ENCODE measurements around the gene BIRC2.

BIRC2 gene

GRCh38 chr11:102399189-102399588, 52.2 kb downstream of the BIRC2 start:
- no peak for DNase-seq (ENCODE audit: low read depth in 2 of 2, low spot score in 1 of 2)

GRCh38 chr11:102400603-102401002, 53.6 kb downstream of the BIRC2 start:
- no peak for DNase-seq (ENCODE audit: low read depth in 2 of 2, low spot score in 1 of 2)

- DNase-seq (ENCODE audit: low read depth in 2 of 2, low spot score in 1 of 2) = no peak
These were observed 54.9 kb downstream of the BIRC2 start for GRCh38 chr11:102401905-102402304.

DNA sequence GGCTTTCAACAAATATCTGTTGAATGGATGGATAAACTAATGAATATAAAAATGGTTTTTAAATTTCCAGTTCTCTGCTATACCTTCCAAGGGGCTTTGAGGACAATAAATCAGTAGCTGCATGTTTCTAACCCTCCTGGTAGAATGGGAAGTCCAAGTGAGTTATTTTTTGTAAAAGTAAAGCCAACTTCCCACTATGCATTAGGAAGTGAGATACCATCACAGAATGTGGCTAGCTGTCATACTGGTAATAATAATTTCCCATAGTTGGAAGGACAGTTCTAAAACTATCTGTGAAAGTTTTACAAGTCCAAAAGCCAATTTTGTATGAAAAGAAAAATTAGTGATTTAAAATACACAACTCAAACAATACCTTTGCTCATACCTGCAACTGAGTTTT, 55.5 kb downstream of the BIRC2 start:
- no peak for DNase-seq (ENCODE audit: low read depth in 2 of 2, low spot score in 1 of 2)

- DNase-seq (ENCODE audit: low read depth in 2 of 2, low spot score in 1 of 2) = no peak
These were observed 58.5 kb downstream of the BIRC2 start for GRCh38 chr11:102405501-102405900.

DNA sequence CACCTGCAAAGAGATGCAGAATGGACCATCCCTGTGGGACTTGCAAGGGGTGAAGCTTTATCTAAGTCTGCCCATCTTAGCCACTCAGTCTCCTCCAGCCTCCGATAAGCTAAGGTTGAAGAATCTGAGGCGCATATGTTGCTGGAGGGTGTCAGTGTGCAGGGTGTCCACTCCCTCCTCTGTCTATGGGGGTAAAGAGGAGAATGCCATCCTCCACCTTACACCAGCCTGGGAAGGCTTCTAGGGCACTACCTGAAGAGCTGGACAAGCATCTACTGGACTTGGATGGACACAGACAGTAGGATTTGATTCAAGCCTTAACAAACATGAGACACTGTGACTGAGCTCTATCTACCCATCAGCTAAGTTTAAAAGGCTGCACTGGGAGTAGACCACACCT, 59.1 kb downstream of the BIRC2 start:
- no peak for DNase-seq (ENCODE audit: low read depth in 2 of 2, low spot score in 1 of 2)

GRCh38 chr11:102407901-102408300, 60.9 kb downstream of the BIRC2 start:
- DNase-seq (ENCODE audit: low read depth in 2 of 2, low spot score in 1 of 2) = no peak

DNA sequence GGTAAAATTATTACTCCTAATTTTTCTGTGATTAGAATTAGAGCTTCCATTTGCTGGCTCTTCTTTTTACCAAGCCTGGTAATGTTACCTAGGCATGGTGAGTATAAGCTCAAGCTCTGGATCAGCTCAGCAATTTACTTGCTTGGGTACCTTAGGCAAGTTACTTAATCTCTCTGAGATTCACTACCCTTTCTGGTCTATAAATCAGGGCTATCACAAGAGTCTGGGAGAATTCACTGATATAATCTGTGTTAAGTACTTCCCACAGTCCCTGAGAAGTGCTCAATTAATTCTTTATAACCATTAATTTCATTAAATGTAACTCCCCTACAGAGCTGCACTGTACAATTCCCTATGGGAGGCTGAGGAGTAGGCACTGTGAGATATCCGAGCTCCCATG, 61.3 kb downstream of the BIRC2 start:
- no peak for DNase-seq (ENCODE audit: low read depth in 2 of 2, low spot score in 1 of 2)

- DNase-seq (ENCODE audit: low read depth in 2 of 2, low spot score in 1 of 2) = no peak
These were observed 63.4 kb downstream of the BIRC2 start for GRCh38 chr11:102410382-102410784.

GRCh38 chr11:102411142-102411541, 64.1 kb downstream of the BIRC2 start:
- DNase-seq (ENCODE audit: low read depth in 2 of 2, low spot score in 1 of 2) = no peak

DNA sequence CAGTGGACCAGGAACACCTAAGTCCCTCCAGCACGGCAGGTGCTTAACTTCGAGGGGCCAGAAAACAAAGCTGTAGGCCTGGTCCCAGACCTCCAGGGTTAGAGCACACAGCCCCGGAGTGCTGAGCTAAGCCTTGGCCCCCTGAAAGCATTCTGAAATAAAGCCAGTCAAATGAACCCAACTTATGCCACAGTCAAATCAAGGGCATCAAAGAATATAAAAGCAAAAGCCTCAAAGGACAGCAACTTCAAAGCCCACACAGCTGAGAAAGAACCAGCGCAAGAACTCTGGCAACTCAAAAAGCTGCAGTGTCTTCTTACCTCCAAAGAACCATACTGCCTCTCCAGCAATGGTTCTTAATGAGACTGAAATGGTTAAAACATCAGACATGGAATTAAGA, 66.5 kb downstream of the BIRC2 start:
- DNase-seq (ENCODE audit: low read depth in 2 of 2, low spot score in 1 of 2) = no peak

GRCh38 chr11:102414559-102414958, 67.5 kb downstream of the BIRC2 start:
- no peak for DNase-seq (ENCODE audit: low read depth in 2 of 2, low spot score in 1 of 2)

- no peak for DNase-seq (ENCODE audit: low read depth in 2 of 2, low spot score in 1 of 2)
These were observed 68.4 kb downstream of the BIRC2 start for GRCh38 chr11:102415304-102415916.

GRCh38 chr11:102416976-102417375, 70.0 kb downstream of the BIRC2 start:
- no peak for DNase-seq (ENCODE audit: low read depth in 2 of 2, low spot score in 1 of 2)

DNA sequence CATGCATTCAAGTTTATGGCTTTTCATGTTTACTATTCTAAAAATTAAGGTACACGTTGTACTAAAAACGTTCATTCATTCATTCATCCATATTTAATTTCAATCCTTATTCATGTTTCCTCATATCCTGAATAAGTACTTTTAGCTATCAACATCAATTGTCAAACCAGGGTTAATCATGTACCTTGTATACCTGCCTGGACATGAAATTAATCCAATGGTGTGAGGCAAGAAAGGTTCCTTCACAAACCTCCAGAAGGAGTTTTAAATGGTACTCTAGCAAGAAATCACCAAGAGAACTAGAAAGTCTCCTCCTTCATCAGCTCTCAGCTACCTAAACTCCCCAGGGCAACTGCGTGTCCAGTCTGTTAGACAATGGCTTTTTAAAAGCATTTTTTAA, 72.2 kb downstream of the BIRC2 start:
- DNase-seq (ENCODE audit: low read depth in 2 of 2, low spot score in 1 of 2) = no peak

GRCh38 chr11:102420547-102420946, 73.5 kb downstream of the BIRC2 start:
- no peak for DNase-seq (ENCODE audit: low read depth in 2 of 2, low spot score in 1 of 2)

DNA sequence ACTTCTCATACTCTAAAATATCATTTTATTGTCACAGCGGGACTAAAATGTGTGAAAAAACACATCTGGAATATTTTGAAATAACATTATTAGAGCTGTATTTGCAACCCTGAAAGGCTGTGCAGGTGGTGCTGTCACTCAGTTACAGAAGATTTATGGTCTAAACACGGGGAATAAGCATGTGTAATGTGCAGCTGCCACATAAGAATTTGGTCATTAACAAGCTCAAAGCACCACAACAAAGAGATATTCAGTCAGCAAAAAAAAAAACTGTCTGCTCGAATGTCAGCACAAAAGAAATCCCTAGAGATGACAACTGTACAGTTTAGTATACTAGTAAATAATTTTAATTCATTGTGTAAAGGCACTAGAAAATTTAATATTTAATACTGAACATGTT, 74.2 kb downstream of the BIRC2 start:
- DNase-seq (ENCODE audit: low read depth in 2 of 2, low spot score in 1 of 2) = no peak

DNA sequence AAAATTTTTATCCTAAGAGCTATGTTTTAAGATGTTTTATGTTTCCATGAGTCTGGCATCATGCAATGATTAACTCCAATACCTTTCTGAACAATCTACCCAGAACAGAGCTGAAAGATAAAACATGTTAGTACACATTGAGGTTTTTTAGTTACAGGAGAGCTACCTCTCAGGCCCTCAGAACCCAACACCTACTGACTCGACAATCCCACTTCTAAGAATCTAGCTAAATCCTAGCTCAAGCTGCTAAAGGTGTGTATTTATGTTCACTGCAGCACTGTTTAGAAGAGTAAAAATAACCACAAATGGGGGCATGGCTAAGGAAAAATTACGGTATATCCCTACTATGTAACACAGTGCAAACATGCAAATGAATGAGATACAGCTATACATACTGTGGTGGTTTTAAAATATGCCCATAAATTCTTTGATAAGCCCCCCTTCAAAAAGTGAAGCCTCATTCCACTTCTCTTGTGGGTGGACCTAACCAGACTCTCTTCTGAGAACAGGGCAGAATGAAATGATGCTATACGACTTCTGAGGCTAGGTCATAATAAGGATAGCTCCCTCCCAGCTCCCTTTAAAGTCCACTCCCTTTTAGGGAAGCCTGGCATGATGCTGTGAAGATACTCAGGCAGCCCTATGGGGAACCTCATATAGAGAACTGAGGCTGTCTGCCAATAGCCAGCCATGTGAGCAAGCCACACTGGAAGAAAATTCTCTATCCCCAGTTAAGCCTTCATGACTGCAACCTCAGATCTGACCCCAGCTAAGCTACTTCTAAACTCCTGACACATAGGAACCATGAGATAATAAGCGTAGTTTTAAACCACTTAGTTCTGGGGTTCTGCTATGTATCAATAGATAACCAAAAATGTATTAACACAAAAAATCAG, 76.1 kb downstream of the BIRC2 start:
- DNase-seq (ENCODE audit: low read depth in 2 of 2, low spot score in 1 of 2) = no peak

- DNase-seq (ENCODE audit: low read depth in 2 of 2, low spot score in 1 of 2) = no peak
These were observed 76.9 kb downstream of the BIRC2 start for GRCh38 chr11:102423936-102424335.

DNA sequence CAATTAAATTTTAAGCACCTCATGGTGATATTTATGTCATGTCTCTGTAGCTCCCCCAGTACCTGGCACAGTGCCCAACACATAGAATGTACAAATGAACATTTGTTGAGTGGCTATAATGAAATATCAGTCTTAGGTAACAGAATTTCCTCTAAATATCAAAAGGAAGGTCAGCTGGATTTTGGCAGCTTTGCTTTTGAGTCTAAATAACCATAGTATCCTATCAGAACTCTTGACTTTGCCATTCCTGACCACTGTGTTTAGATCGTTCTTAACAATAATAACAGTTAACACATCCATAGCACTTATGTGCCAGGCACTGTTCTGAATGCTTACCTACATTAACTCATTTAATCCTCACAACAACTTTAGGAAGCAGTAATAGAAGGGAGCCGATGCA, 79.0 kb downstream of the BIRC2 start:
- DNase-seq (ENCODE audit: low read depth in 2 of 2, low spot score in 1 of 2) = no peak

DNA sequence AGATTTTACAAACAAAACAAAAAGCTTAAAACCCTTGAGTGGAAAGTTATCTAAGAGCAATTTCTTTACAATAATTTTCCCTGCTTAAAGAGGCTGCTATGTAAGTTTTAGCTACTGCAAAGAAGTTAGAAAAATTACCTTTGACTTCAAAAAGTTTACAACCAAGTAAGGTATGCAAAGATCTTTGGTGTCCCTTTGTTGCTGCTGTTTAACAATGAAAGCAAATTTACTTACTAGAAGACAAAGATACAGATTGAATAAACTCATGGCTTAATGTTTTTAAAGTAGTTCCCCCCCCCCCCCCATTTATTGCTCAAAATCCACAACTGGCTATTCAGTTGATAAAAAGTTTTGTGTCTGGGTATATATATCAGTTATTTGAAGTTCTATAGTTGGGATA, 79.6 kb downstream of the BIRC2 start:
- DNase-seq (ENCODE audit: low read depth in 2 of 2, low spot score in 1 of 2) = no peak

DNA sequence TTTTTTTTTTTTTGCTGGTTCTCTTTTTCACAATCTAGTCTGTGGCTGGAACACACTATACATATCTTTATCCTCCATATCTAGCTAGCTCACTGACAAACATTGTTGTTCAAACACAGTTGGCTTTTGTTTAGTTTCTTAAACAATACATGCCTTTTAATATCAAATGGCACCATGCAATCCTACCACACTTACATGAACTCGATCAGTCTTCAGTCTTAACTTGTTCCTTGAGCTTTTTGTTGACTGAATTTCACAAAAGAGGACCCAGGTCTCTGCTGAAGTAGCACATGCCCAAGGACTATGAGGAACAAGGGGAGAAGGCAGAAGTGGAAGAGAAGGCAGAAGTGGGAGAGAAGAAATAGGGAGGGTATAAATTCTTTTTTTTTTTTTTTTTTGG, 80.1 kb downstream of the BIRC2 start:
- no peak for DNase-seq (ENCODE audit: low read depth in 2 of 2, low spot score in 1 of 2)

Data from stimulated activated CD8-positive, alpha-beta memory T cell treated with anti-CD3 and anti-CD28 coated beads, Interleukin-4, amount 100 ng/mL, for 1 hour (primary cell).